ENCODE results near the gene ETNK2. TPM values are rescaled to one million over a fixed set of nuclear protein-coding genes. Genes with fewer than 3 reads are reported as not detected.
"Not testable (repeated sequence)": the region's sequence is repeated elsewhere in the genome, so short reads cannot be mapped to it uniquely, and the experiment has no call there.

The ETNK2 gene
- polyA plus RNA-seq, 3 donors: not detected

DNA sequence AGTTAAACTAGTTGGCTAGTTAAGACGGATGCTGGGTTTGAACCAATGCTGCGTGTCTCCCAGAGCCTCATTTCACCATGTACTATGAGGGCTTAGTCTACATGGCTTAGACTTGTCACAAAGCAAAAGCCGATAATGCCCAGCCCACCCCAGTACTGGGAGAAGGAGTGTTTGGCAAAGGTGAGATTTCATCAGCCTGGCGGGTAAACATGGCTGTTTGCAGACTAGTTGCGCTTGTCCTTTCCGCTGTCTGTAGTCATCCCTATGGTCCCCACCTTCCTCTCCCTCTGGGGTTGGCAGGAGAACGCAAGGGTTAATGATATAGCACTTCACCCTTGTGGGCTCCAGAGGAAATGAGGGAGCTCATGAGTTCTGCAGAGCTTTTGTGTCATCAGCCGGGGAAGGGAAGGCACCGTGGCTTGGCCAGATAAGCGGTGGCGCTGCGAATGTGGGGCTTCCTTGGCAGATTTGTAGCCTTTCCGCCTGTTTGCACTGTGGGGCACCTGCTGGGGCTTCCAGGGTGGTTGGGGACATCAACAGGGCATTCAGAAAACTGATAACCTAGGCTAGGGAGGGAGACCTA lies 49.7 kb downstream of the ETNK2 start:
- Mint-ChIP-seq H3K27me3 (ENCODE audit: low read depth in 3 of 3) (peaks cover 16 to 39% (median 27%) of the 10 kb centered on the region in 3 donors), H3K27ac (no peak overlapping the region), H3K4me3 (no peak overlapping the region), H3K4me1 (peaks cover 11% of the 10 kb centered on the region), H3K36me3 (no peaks in the 10 kb centered on the region), H3K9me3 (peaks cover 0 to 2% (median 0%) of the 10 kb centered on the region in 7 donors)
- Histone ChIP-seq H3K79me2 (ENCODE audit: insufficient read depth, low read length) (no peaks in the 10 kb centered on the region), H3K27me3 (ENCODE audit: control insufficient read depth in 2 of 2, insufficient read depth in 2 of 2, low read length in 2 of 2) (peaks cover 4 to 19% of the 10 kb centered on the region in 2 donors), H3K9me3 (replicated peaks in 1 of 2; ENCODE audit: control insufficient read depth in 1 of 2, insufficient read depth in 1 of 2, low read length in 2 of 2) (no peaks in the 10 kb centered on the region), H3K36me3 (replicated peaks in 1 of 2; ENCODE audit: control insufficient read depth in 1 of 2, insufficient read depth in 2 of 2, low read length in 2 of 2) (no peaks in the 10 kb centered on the region), H2AFZ (ENCODE audit: insufficient read depth, low read depth, low read length, poor library complexity, severe bottlenecking) (no peak overlapping the region), H3K4me1 (ENCODE audit: control insufficient read depth in 1 of 2, insufficient read depth in 2 of 2, low read length in 2 of 2) (no peaks in the 10 kb centered on the region), H3K4me3 (replicated peaks in 1 of 3; ENCODE audit: low read depth in 2 of 3, low read length in 3 of 3) (no peak overlapping the region), H3K4me2 (replicated peaks; ENCODE audit: extremely low read depth, low read length, poor library complexity, severe bottlenecking) (no peak overlapping the region), H4K20me1 (ENCODE audit: insufficient read depth, low read length) (no peaks in the 10 kb centered on the region), H3K27ac (ENCODE audit: low read depth in 1 of 2, low read length in 2 of 2) (no peak overlapping the region), H3K9ac (ENCODE audit: insufficient read depth, low read length, poor library complexity, severe bottlenecking) (no peak overlapping the region)
- TF ChIP-seq, protein P1, sequence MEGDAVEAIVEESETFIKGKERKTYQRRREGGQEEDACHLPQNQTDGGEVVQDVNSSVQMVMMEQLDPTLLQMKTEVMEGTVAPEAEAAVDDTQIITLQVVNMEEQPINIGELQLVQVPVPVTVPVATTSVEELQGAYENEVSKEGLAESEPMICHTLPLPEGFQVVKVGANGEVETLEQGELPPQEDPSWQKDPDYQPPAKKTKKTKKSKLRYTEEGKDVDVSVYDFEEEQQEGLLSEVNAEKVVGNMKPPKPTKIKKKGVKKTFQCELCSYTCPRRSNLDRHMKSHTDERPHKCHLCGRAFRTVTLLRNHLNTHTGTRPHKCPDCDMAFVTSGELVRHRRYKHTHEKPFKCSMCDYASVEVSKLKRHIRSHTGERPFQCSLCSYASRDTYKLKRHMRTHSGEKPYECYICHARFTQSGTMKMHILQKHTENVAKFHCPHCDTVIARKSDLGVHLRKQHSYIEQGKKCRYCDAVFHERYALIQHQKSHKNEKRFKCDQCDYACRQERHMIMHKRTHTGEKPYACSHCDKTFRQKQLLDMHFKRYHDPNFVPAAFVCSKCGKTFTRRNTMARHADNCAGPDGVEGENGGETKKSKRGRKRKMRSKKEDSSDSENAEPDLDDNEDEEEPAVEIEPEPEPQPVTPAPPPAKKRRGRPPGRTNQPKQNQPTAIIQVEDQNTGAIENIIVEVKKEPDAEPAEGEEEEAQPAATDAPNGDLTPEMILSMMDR (IDR thresholded peaks at IDR 0.05): no peak
- no peak for DNase-seq
- intact Hi-C loops (cut with micrococcal nuclease): no loop called here
- 13% methylated on average over 8 of the region's 13 CpGs for WGBS (ENCODE audit: insufficient coverage)

GRCh38 chr1:204099754-204100153 lies 52.1 kb downstream of the ETNK2 start:
- H3K27me3 Mint-ChIP-seq (ENCODE audit: low read depth in 3 of 3): peaks cover 12 to 26% (median 21%) of the 10 kb centered on the region in 3 donors
- WGBS (ENCODE audit: insufficient coverage): 89% methylated on average over 1 of the region's 2 CpGs
- H4K20me1 ChIP-seq (ENCODE audit: insufficient read depth, low read length); H3K36me3 Mint-ChIP-seq; H3K4me1 ChIP-seq (ENCODE audit: control insufficient read depth in 1 of 2, insufficient read depth in 2 of 2, low read length in 2 of 2); H3K9me3 ChIP-seq (replicated peaks in 1 of 2; ENCODE audit: control insufficient read depth in 1 of 2, insufficient read depth in 1 of 2, low read length in 2 of 2); H3K36me3 ChIP-seq (replicated peaks in 1 of 2; ENCODE audit: control insufficient read depth in 1 of 2, insufficient read depth in 2 of 2, low read length in 2 of 2); H3K79me2 ChIP-seq (ENCODE audit: insufficient read depth, low read length); H3K4me2 ChIP-seq (replicated peaks; ENCODE audit: extremely low read depth, low read length, poor library complexity, severe bottlenecking); DNase-seq; H3K27ac ChIP-seq (ENCODE audit: low read depth in 1 of 2, low read length in 2 of 2); intact Hi-C loops (cut with micrococcal nuclease); H3K4me3 Mint-ChIP-seq; H3K4me1 Mint-ChIP-seq; H3K9ac ChIP-seq (ENCODE audit: insufficient read depth, low read length, poor library complexity, severe bottlenecking); H3K9me3 Mint-ChIP-seq; H3K27ac Mint-ChIP-seq; H3K4me3 ChIP-seq (replicated peaks in 1 of 3; ENCODE audit: low read depth in 2 of 3, low read length in 3 of 3); H2AFZ ChIP-seq (ENCODE audit: insufficient read depth, low read depth, low read length, poor library complexity, severe bottlenecking): not testable (repeated sequence)
- H3K27me3 ChIP-seq (ENCODE audit: control insufficient read depth in 2 of 2, insufficient read depth in 2 of 2, low read length in 2 of 2): peaks cover 4 to 16% of the 10 kb centered on the region in 2 donors
